Gastrocnemius medialis (tissue), 4 donors: Measurements from ENCODE around the gene SULT1A1.

ENCODE experiments used
- POLR2A ChIP-seq, 2 donors: fragments of 450-650 bp; IDR thresholded peaks; one replicate each; pipeline ENCODE4 v1.6.1; 2017; ENCODE audit warnings: antibody characterized with exemption in 2 of 2, mild to moderate bottlenecking in 2 of 2, moderate library complexity in 2 of 2
- TF ChIP-seq, protein P1 (sequence below), 5 experiments: fragments of 450-650 bp in 3 of 5; fragments of 200-600 bp in 2 of 5; sonication (generic) in 2 of 5; IDR thresholded peaks in 4 of 5; conservative IDR thresholded peaks in 1 of 5; 1 replicate in 4 of 5; 2 replicates in 1 of 5; pipeline ENCODE4 v1.5.1; 2016 to 2019; ENCODE audit warnings: antibody characterized with exemption in 5 of 5, mild to moderate bottlenecking in 3 of 5, moderate library complexity in 3 of 5

DNA sequence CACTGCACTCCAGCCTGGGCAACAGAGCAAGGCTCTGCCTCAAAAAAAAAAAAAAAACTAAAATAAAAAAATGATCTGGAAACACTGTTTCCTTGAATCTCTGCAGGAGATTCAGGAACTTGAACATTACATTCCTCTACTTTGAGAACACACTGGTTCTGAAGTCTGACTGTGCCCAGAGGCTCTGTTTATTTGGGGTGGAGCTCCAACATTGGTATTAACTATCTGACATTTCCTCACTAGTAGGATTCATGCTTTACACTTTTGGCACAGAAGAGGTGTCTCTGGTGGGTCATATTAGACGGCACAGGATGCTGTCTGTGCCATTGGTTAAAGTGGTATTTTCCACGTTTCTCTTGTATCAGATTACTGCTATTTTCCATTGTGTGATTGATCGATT is 23.4 kb downstream of the SULT1A1 start:
- TF ChIP-seq, protein P1, sequence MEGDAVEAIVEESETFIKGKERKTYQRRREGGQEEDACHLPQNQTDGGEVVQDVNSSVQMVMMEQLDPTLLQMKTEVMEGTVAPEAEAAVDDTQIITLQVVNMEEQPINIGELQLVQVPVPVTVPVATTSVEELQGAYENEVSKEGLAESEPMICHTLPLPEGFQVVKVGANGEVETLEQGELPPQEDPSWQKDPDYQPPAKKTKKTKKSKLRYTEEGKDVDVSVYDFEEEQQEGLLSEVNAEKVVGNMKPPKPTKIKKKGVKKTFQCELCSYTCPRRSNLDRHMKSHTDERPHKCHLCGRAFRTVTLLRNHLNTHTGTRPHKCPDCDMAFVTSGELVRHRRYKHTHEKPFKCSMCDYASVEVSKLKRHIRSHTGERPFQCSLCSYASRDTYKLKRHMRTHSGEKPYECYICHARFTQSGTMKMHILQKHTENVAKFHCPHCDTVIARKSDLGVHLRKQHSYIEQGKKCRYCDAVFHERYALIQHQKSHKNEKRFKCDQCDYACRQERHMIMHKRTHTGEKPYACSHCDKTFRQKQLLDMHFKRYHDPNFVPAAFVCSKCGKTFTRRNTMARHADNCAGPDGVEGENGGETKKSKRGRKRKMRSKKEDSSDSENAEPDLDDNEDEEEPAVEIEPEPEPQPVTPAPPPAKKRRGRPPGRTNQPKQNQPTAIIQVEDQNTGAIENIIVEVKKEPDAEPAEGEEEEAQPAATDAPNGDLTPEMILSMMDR (IDR thresholded peaks at IDR 0.05 in 4 of 5, conservative IDR thresholded peaks at IDR 0.05 in 1 of 5) = no peak
- no peak for TF ChIP-seq POLR2A (IDR thresholded peaks at IDR 0.05)
